Mammary epithelial cell (primary cell): ENCODE results near the gene NAGPA.

Experiments
- EZH2 ChIP-seq: IDR thresholded peaks from 2 replicates; pipeline ENCODE4 v1.6.1; 2012; ENCODE audit warnings: low read length, inconsistent platforms, borderline replicate concordance
- TF ChIP-seq, protein P1 (sequence below), 2 donors: IDR thresholded peaks in 1 of 2; conservative IDR thresholded peaks in 1 of 2; 2 replicates each; pipeline ENCODE4 v1.5.1; 2011 to 2012; ENCODE audit warnings: inconsistent platforms in 2 of 2, low read length in 2 of 2, mild to moderate bottlenecking in 2 of 2, control low read depth in 1 of 2, low read depth in 1 of 2; ENCODE audit not compliant: insufficient read depth in 1 of 2; ENCODE audit errors: extremely low read depth in 1 of 2

DNA sequence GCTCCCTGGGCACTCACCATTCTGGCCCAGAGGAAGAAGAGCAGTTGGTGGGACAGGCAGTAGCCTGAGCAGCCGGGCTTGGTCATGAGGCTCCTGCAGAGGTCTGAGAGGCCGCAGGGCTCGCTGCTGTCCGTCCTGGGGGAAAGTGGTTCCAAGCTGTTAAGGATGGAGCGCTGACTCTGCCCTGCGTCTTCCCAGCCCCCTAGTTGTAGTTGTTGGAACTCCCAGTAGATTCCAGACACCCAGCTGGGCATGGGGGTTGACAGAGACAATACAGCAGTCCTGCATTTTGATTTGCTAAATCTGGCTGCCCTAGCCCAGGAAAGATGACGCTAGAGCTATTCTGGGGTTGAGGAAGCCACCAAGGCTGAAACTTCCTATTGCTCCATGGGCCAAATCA lies 24.7 kb upstream of the NAGPA start:
- TF ChIP-seq, protein P1, sequence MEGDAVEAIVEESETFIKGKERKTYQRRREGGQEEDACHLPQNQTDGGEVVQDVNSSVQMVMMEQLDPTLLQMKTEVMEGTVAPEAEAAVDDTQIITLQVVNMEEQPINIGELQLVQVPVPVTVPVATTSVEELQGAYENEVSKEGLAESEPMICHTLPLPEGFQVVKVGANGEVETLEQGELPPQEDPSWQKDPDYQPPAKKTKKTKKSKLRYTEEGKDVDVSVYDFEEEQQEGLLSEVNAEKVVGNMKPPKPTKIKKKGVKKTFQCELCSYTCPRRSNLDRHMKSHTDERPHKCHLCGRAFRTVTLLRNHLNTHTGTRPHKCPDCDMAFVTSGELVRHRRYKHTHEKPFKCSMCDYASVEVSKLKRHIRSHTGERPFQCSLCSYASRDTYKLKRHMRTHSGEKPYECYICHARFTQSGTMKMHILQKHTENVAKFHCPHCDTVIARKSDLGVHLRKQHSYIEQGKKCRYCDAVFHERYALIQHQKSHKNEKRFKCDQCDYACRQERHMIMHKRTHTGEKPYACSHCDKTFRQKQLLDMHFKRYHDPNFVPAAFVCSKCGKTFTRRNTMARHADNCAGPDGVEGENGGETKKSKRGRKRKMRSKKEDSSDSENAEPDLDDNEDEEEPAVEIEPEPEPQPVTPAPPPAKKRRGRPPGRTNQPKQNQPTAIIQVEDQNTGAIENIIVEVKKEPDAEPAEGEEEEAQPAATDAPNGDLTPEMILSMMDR (conservative IDR thresholded peaks at IDR 0.05 in 1 of 2, IDR thresholded peaks at IDR 0.05 in 1 of 2; ENCODE audit: extremely low read depth in 1 of 2, insufficient read depth in 1 of 2, low read depth in 1 of 2, low read length in 2 of 2): no peak
- no peak for TF ChIP-seq EZH2
